Common myeloid progenitor, CD34-positive (primary cell): Measurements from ENCODE around the gene METAP1D.

ENCODE experiments used
- CTCF ChIA-PET: fragments of 350-600 bp; sonication (Branson Sonifier 250); formaldehyde crosslinking; loops from one replicate; lab custom pipeline; 2021; ENCODE audit warnings: antibody characterized with exemption; lab: Charles Lee
- POLR2A ChIA-PET: fragments of 350-600 bp; sonication (Branson Sonifier 250); formaldehyde crosslinking; loops from one replicate; lab custom pipeline; 2021; ENCODE audit warnings: antibody characterized with exemption; lab: Charles Lee
- DNase-seq, 3 donors: peaks; one replicate each; pipeline versions ENCODE4 v3.0.0 to v3.0.0-alpha.2; 2013
- H3K27ac ChIP-seq, 2 experiments: 1 replicate in 1 of 2; 2 replicates in 1 of 2; pipeline ENCODE4 v1.7.0; 2013; ENCODE audit warnings: inconsistent platforms in 2 of 2, low read length in 2 of 2, mild to moderate bottlenecking in 2 of 2, low read depth in 1 of 2, moderate library complexity in 1 of 2; ENCODE audit not compliant: severe bottlenecking in 2 of 2, insufficient read depth in 1 of 2, poor library complexity in 1 of 2
- H3K27me3 ChIP-seq, 5 experiments: replicated peaks in 2 of 5; 1 replicate in 3 of 5; 2 replicates in 2 of 5; pipeline versions ENCODE4 v1.6.1 to v1.7.0; 2013; ENCODE audit warnings: low read length in 4 of 5, mild to moderate bottlenecking in 2 of 5, moderate library complexity in 2 of 5, inconsistent platforms in 1 of 5; ENCODE audit not compliant: insufficient read depth in 5 of 5, control insufficient read depth in 4 of 5
- H3K36me3 ChIP-seq, 4 experiments: 1 replicate in 2 of 4; 2 replicates in 2 of 4; pipeline versions ENCODE4 v1.6.1 to v1.7.0; 2013; ENCODE audit warnings: low read length in 3 of 4, control low read depth in 1 of 4, mild to moderate bottlenecking in 1 of 4; ENCODE audit not compliant: control insufficient read depth in 4 of 4, insufficient read depth in 4 of 4
- H3K4me1 ChIP-seq, 4 experiments: 1 replicate in 3 of 4; 2 replicates in 1 of 4; pipeline versions ENCODE4 v1.6.1 to v1.7.1; 2013; ENCODE audit warnings: low read length in 3 of 4, mild to moderate bottlenecking in 3 of 4, control low read depth in 1 of 4, inconsistent platforms in 1 of 4, moderate library complexity in 1 of 4; ENCODE audit not compliant: control insufficient read depth in 4 of 4, insufficient read depth in 4 of 4; ENCODE audit errors: control extremely low read depth in 1 of 4
- H3K4me3 ChIP-seq, 7 experiments: 1 replicate in 4 of 7; 2 replicates in 3 of 7; pipeline versions ENCODE4 v1.5.1 to v1.7.0; 2013; ENCODE audit warnings: mild to moderate bottlenecking in 7 of 7, low read length in 6 of 7, moderate library complexity in 6 of 7, inconsistent platforms in 2 of 7, low read depth in 2 of 7, control low read depth in 1 of 7; ENCODE audit not compliant: insufficient read depth in 4 of 7, control insufficient read depth in 1 of 7; ENCODE audit errors: extremely low read depth in 1 of 7
- H3K9me3 ChIP-seq, 5 experiments: 1 replicate in 4 of 5; 2 replicates in 1 of 5; pipeline versions ENCODE4 v1.6.1 to v1.7.1; 2013; ENCODE audit warnings: low read length in 4 of 5, mild to moderate bottlenecking in 2 of 5, inconsistent platforms in 1 of 5, low read depth in 1 of 5, moderate library complexity in 1 of 5; ENCODE audit not compliant: control insufficient read depth in 4 of 5, insufficient read depth in 2 of 5; ENCODE audit errors: control extremely low read depth in 1 of 5
- WGBS: methylation state at CpG from one replicate; pipeline ENCODE4 v1.1.5; 2013; ENCODE audit not compliant: insufficient coverage; 5-methylcytosine and 5-hydroxymethylcytosine counted together

Gene METAP1D

DNA sequence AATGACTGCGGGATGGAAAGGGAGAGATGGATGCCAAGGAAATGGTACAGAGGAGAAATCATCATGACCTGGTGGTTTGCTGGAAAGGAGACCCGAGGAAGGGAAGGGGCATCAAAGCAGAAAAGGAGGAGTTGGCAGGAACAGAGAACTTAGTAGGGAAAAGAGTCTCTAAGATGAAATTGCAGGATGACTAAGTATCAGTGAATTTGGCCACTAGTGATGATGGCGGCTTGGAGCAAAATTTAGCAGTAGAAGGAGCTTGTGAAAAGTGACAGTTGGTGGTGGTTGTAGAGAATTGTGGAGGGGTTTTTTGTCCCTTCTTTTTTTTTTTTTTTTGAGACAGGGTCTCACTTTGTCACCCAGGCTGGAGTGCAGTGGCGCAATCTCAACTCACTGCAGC is 10.1 kb downstream of the METAP1D start:
- Histone ChIP-seq H3K4me3 (no peak overlapping the region), H3K9me3 (no peaks in the 10 kb centered on the region), H3K27me3 (no peaks in the 10 kb centered on the region), H3K4me1 (peaks cover 3 to 26% (median 16%) of the 10 kb centered on the region in 4 experiments), H3K36me3 (no peaks in the 10 kb centered on the region), H3K27ac (no peak overlapping the region)
- CTCF ChIA-PET = no interaction called here
- POLR2A ChIA-PET = no interaction called here
- WGBS = 92% methylated on average over 2 of the region's 4 CpGs
- peak in 1 of 3 donors; percentile 6 for DNase-seq

DNA sequence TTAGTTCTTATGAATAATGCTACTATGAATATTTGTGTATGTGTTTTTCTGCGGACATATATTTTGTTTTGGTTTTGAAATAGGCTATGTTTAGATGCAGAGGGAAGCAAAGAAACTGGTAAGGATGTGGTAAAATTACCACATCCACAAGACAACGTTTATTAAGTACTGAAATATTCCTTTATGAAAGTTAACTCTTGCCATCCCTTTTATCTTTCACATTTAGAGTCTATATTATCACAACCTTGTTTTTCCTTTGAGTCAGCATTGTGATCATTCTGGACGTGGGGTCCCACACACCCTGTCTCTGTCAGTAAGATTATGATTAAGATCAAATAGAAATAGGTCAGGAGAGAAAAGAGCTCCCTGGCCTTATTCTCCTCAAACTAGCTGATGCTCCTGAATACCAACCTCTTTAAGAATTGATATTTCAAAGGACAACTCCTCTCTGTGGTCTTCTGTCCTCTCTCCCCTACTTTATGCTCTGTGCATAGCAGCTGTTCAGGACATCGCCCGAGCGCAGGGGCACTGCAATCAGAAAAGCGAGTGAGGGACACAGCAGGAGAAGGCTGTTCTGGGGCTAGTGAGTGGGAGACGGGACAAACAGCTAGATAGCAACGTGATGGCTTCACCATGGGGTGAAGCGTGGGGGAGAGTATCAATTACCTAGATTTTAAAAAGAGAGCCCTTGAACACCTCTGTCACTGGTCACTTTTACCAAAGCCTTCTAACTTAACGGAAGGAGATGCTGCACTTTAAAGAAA is 12.2 kb downstream of the METAP1D start:
- no peaks in the 10 kb centered on the region for H3K36me3 ChIP-seq
- peaks cover 3 to 26% (median 17%) of the 10 kb centered on the region in 4 experiments for H3K4me1 ChIP-seq
- H3K27ac ChIP-seq = no peak overlapping the region
- H3K27me3 ChIP-seq = no peaks in the 10 kb centered on the region
- H3K9me3 ChIP-seq = no peaks in the 10 kb centered on the region
- CTCF ChIA-PET = interaction anchor here (1.0 kb wide), 1 partner anchor 9 kb away, joined by 4 read pairs; no protein-coding TSS in a partner anchor
- WGBS = 94% methylated on average over 5 of the region's 11 CpGs
- DNase-seq = peak; percentile 8 to 79 (median 75)
- POLR2A ChIA-PET = interaction anchor here (0.6 to 0.7 kb wide), 2 partner anchors 94 to 262 kb away, joined by 3 to 6 read pairs; no protein-coding TSS in a partner anchor
- H3K4me3 ChIP-seq = peak overlapping the region in 2 of 7 experiments; percentile 10 to 51

DNA sequence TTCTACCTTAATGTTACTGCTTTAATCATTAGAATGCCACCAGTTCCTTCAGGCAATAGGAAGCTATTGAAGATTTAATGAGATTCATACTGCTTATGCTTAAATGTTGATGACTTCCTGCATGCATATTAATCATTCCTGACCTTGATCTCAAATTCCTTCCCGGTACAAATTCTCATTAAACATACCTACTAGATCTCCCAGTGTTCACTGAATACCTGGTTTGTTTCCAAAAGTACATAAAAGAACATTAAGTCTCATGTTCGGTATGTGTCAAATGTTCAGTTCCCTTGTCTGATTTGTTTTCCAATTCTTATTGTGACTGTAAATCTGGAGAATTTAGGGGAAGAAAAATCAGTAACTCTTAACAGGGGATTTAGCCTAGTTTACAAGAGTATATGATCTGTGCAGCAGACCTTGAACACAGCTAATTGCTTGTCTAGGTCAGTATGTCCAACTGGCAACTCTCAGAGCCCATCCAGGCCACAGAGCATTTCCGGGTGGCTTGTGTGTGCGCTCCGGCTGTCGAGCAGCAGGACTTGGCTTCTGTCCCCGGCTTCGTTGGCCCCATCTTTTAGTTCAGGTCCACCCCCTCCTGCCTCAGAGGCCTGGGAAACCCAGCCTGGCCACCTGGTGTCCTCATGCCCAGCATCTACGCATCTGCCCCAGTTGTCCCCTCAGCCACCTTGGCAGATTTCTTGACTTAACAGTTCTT is 13.1 kb downstream of the METAP1D start:
- H3K27me3 ChIP-seq = no peaks in the 10 kb centered on the region
- no peaks in the 10 kb centered on the region for H3K36me3 ChIP-seq
- no peak overlapping the region for H3K4me3 ChIP-seq
- no peak overlapping the region for H3K27ac ChIP-seq
- H3K9me3 ChIP-seq = no peaks in the 10 kb centered on the region
- CTCF ChIA-PET = interaction anchor here (1.0 kb wide), 2 partner anchors 10 to 92 kb away, joined by 3 to 4 read pairs; no protein-coding TSS in a partner anchor
- peaks cover 3 to 26% (median 17%) of the 10 kb centered on the region in 4 experiments for H3K4me1 ChIP-seq
- no peak for DNase-seq
- WGBS = 86% methylated on average over 9 of the region's 9 CpGs
- POLR2A ChIA-PET = interaction anchor here (0.7 kb wide), 1 partner anchor 261 kb away, joined by 3 read pairs; no protein-coding TSS in a partner anchor

DNA sequence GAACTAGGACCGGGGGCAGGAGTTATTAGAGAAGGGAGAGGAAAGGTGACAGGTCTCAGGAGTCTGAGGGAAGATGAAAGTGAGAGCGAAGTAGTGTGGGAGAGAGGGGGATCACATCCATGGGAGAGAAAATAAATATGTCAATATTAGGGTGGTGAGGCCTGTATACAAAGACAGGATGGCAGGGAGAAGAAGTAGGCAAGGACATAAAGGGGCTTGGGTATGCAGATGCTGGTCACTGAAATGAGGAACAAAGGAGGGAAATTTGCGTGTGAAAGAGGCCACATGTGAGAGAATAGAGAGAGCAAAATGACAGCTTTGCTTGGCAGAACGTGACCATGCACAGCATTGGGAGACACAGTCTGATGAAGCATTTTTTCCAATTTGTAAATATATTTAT is 13.6 kb downstream of the METAP1D start:
- Histone ChIP-seq H3K9me3 (no peaks in the 10 kb centered on the region), H3K36me3 (no peaks in the 10 kb centered on the region), H3K4me1 (peaks cover 3 to 30% (median 17%) of the 10 kb centered on the region in 4 experiments), H3K27ac (no peak overlapping the region), H3K27me3 (no peaks in the 10 kb centered on the region), H3K4me3 (no peak overlapping the region)
- ChIA-PET CTCF (interaction anchor here (1.0 kb wide), 1 partner anchor 92 kb away, joined by 3 read pairs; no protein-coding TSS in a partner anchor), POLR2A (no interaction called here)
- DNase-seq = peak; percentile 36 to 82 (median 80)
- 96% methylated on average over 2 of the region's 4 CpGs for WGBS

DNA sequence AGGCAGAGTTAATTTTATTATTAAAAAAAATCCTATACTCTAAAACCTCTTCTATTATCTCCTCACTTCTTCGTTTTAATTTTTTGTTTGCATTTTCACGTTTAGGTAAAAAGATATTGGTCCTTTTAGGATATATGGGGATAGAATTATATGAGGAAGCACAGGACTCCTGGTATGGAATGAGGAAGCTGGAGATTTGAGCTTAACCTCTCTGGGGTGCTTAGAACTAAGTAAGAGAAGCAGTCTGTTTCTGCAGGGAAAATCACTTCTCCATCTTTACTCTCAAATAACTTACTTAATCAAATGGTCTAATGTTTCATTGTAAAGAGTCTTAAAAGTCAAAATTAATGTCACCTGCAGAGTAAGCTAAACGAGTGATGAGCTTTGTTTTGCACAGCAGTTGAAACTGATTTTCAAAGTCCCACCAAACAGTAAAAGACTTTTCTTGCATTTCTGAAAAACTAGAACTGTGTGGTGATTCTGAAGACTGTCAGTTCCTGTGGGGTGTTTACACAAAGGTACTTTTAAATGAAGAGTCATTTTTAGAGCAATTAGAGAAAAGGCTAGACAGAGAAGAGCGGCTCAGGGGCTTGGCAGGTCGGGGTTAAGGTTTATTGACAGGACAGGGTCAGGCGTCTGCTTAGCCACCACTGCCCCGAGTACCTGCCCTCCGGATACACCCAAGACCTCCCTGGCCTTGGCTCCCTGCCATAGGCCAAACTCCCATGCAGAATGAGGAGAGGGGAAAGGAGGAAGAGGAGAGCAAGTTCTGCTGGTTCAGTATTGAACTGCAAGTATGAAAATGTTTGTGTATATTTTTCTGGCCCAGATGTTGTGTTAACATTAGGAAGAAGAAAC is 21.6 kb downstream of the METAP1D start:
- CTCF ChIA-PET = no interaction called here
- peak overlapping the region in 1 of 2 experiments; percentile 11 for H3K27ac ChIP-seq
- no peak overlapping the region for H3K4me3 ChIP-seq
- no peaks in the 10 kb centered on the region for H3K27me3 ChIP-seq
- peaks cover 0 to 12% (median 2%) of the 10 kb centered on the region in 4 experiments for H3K4me1 ChIP-seq
- DNase-seq = no peak
- H3K36me3 ChIP-seq = peaks cover 0 to 5% (median 0%) of the 10 kb centered on the region in 4 experiments
- WGBS = 79% methylated on average over 4 of the region's 8 CpGs
- H3K9me3 ChIP-seq = no peaks in the 10 kb centered on the region
- POLR2A ChIA-PET = no interaction called here

DNA sequence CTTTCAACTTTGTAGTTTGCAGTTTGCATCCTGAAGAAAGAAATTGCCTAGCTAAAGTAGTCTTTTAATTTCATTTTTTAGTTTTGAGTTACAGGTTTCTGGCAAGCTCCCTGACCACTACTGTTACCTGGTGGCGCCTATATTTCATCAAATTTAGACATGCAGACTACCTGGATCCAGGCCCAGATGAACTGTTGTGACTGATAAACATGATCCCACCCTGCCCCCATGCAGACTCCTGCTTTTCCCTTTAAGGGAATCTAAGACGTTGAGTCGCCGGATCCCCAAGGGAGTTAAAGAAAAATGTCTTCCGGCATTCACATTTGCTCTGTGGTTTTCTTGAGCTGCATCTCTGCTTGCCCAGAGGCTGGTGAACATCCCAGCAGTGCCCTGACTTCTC is 22.2 kb downstream of the METAP1D start:
- no peak for DNase-seq
- no peaks in the 10 kb centered on the region for H3K9me3 ChIP-seq
- H3K4me3 ChIP-seq = peak overlapping the region in 1 of 7 experiments; percentile 7
- no peaks in the 10 kb centered on the region for H3K27me3 ChIP-seq
- ChIA-PET POLR2A (no interaction called here), CTCF (no interaction called here)
- peak overlapping the region in 1 of 2 experiments; percentile 11 for H3K27ac ChIP-seq
- peaks cover 0 to 5% (median 0%) of the 10 kb centered on the region in 4 experiments for H3K36me3 ChIP-seq
- peaks cover 0 to 12% (median under 1%) of the 10 kb centered on the region in 4 experiments for H3K4me1 ChIP-seq
- WGBS = 91% methylated on average over 5 of the region's 5 CpGs
